Mucosa of stomach (tissue), 1 donor: ENCODE measurements around the gene DRC7.

Source experiments
- H3K27me3 ChIP-seq: one replicate; pipeline ENCODE4 v1.7.0; 2013; ENCODE audit warnings: mild to moderate bottlenecking, low read length; ENCODE audit not compliant: control insufficient read depth, insufficient read depth
- H3K36me3 ChIP-seq: one replicate; pipeline ENCODE4 v1.7.0; 2013; ENCODE audit warnings: low read length; ENCODE audit not compliant: control insufficient read depth, insufficient read depth
- H3K4me1 ChIP-seq: one replicate; pipeline ENCODE4 v1.7.0; 2013; ENCODE audit warnings: mild to moderate bottlenecking, low read length; ENCODE audit not compliant: control insufficient read depth, insufficient read depth
- H3K4me3 ChIP-seq: one replicate; pipeline ENCODE4 v1.7.0; 2013; ENCODE audit warnings: low read length
- H3K9ac ChIP-seq: one replicate; pipeline ENCODE4 v1.7.0; 2013; ENCODE audit warnings: mild to moderate bottlenecking, low read length, moderate library complexity
- H3K9me3 ChIP-seq: one replicate; pipeline ENCODE4 v1.7.0; 2013; ENCODE audit warnings: mild to moderate bottlenecking, low read length, moderate library complexity; ENCODE audit not compliant: control insufficient read depth
- donor health status: Pancreatic carcinoma.

DRC7 gene

GRCh38 chr16:57683636-57684545, 10.7 kb upstream of the DRC7 start:
- peaks cover under 1% of the 10 kb centered on the region for H3K4me1 ChIP-seq
- no peak overlapping the region for H3K9ac ChIP-seq
- H3K4me3 ChIP-seq, result no peak overlapping the region
- H3K36me3 ChIP-seq, result no peaks in the 10 kb centered on the region
- H3K27me3 ChIP-seq, result peaks cover 5% of the 10 kb centered on the region
- H3K9me3 ChIP-seq, result no peaks in the 10 kb centered on the region

GRCh38 chr16:57684626-57685358, 9.8 kb upstream of the DRC7 start:
- Histone ChIP-seq H3K36me3 (no peaks in the 10 kb centered on the region), H3K4me3 (no peak overlapping the region), H3K9ac (no peak overlapping the region), H3K27me3 (peaks cover 11% of the 10 kb centered on the region), H3K9me3 (no peaks in the 10 kb centered on the region), H3K4me1 (peaks cover 6% of the 10 kb centered on the region)

- Histone ChIP-seq H3K9ac (no peak overlapping the region), H3K9me3 (no peaks in the 10 kb centered on the region), H3K27me3 (peaks cover 11% of the 10 kb centered on the region), H3K4me3 (no peak overlapping the region), H3K4me1 (peaks cover 6% of the 10 kb centered on the region), H3K36me3 (no peaks in the 10 kb centered on the region)
Measured at GRCh38 chr16:57685633-57686032, 9.0 kb upstream of the DRC7 start.

- peaks cover 16% of the 10 kb centered on the region for H3K27me3 ChIP-seq
- peaks cover 6% of the 10 kb centered on the region for H3K4me1 ChIP-seq
- H3K4me3 ChIP-seq, result no peak overlapping the region
- H3K9ac ChIP-seq, result no peak overlapping the region
- no peaks in the 10 kb centered on the region for H3K9me3 ChIP-seq
- H3K36me3 ChIP-seq, result no peaks in the 10 kb centered on the region
Measured at GRCh38 chr16:57686577-57686976, 8.0 kb upstream of the DRC7 start.

- Histone ChIP-seq H3K27me3 (peaks cover 16% of the 10 kb centered on the region), H3K36me3 (no peaks in the 10 kb centered on the region), H3K9ac (no peak overlapping the region), H3K9me3 (no peaks in the 10 kb centered on the region), H3K4me1 (peaks cover 6% of the 10 kb centered on the region), H3K4me3 (no peak overlapping the region)
Measured at GRCh38 chr16:57687363-57687929, 7.2 kb upstream of the DRC7 start.

GRCh38 chr16:57688487-57688986, 6.1 kb upstream of the DRC7 start:
- peaks cover 6% of the 10 kb centered on the region for H3K4me1 ChIP-seq
- H3K36me3 ChIP-seq, result no peaks in the 10 kb centered on the region
- no peaks in the 10 kb centered on the region for H3K9me3 ChIP-seq
- no peak overlapping the region for H3K4me3 ChIP-seq
- H3K9ac ChIP-seq, result no peak overlapping the region
- H3K27me3 ChIP-seq, result peaks cover 16% of the 10 kb centered on the region

GRCh38 chr16:57688987-57689761, 5.4 kb upstream of the DRC7 start:
- Histone ChIP-seq H3K36me3 (no peaks in the 10 kb centered on the region), H3K4me3 (no peak overlapping the region), H3K9me3 (no peaks in the 10 kb centered on the region), H3K9ac (no peak overlapping the region), H3K27me3 (peaks cover 16% of the 10 kb centered on the region), H3K4me1 (peaks cover 6% of the 10 kb centered on the region)

- Histone ChIP-seq H3K36me3 (no peaks in the 10 kb centered on the region), H3K27me3 (peaks cover 16% of the 10 kb centered on the region), H3K4me1 (peaks cover 6% of the 10 kb centered on the region), H3K9me3 (no peaks in the 10 kb centered on the region), H3K4me3 (no peak overlapping the region), H3K9ac (no peak overlapping the region)
Measured at GRCh38 chr16:57689762-57690558, 4.6 kb upstream of the DRC7 start.

GRCh38 chr16:57690782-57691471, 3.7 kb upstream of the DRC7 start:
- H3K36me3 ChIP-seq, result no peaks in the 10 kb centered on the region
- H3K27me3 ChIP-seq, result peaks cover 16% of the 10 kb centered on the region
- H3K9me3 ChIP-seq, result no peaks in the 10 kb centered on the region
- peaks cover 6% of the 10 kb centered on the region for H3K4me1 ChIP-seq
- no peak overlapping the region for H3K9ac ChIP-seq
- no peak overlapping the region for H3K4me3 ChIP-seq

GRCh38 chr16:57692636-57693035, 2.0 kb upstream of the DRC7 start:
- H3K4me1 ChIP-seq, result peaks cover 6% of the 10 kb centered on the region
- H3K36me3 ChIP-seq, result no peaks in the 10 kb centered on the region
- no peak overlapping the region for H3K4me3 ChIP-seq
- H3K9ac ChIP-seq, result no peak overlapping the region
- no peaks in the 10 kb centered on the region for H3K9me3 ChIP-seq
- H3K27me3 ChIP-seq, result peaks cover 10% of the 10 kb centered on the region
